AG04450 (cell line): ENCODE results near the gene RPN1. TPM values are rescaled to one million over a fixed set of nuclear protein-coding genes. Genes with fewer than 3 reads are reported as not detected.

Experiments used
- CTCF ChIA-PET: fragments of 300-600, 350-600 bp; formaldehyde crosslinking; extraction: SDS; loops from one replicate; lab custom pipeline; 2022; ENCODE audit warnings: antibody characterized with exemption, inconsistent platforms; lab: Charles Lee
- POLR2A ChIA-PET: fragments of 350-600 bp; formaldehyde crosslinking; extraction: SDS; loops from one replicate; lab custom pipeline; 2021; ENCODE audit warnings: antibody characterized with exemption, inconsistent platforms; lab: Yijun Ruan, JAX
- DNase-seq: peaks from one replicate; pipeline ENCODE4 v3.0.0-alpha.2; 2011; ENCODE audit warnings: low read depth, low spot score
- H3K27ac ChIP-seq: one replicate; pipeline ENCODE4 v1.5.1; 2012; ENCODE audit warnings: low read depth, low read length, control low read depth
- H3K27me3 ChIP-seq: one replicate; pipeline ENCODE4 v1.6.0; 2012; ENCODE audit warnings: low read length; ENCODE audit not compliant: control insufficient read depth, insufficient read depth
- H3K4me3 ChIP-seq: 2 replicates; pipeline ENCODE4 v1.5.1; 2011; ENCODE audit warnings: mild to moderate bottlenecking, low read depth, low read length, control low read depth
- H3K9me3 ChIP-seq: 2 replicates; pipeline ENCODE4 v1.5.1; 2012; ENCODE audit warnings: low read length; ENCODE audit not compliant: control insufficient read depth, insufficient read depth
- polyA plus RNA-seq: library from polyadenylated mRNA; depleted of rRNA; stranded (reverse); fragments of >200 nt; gene quantifications from 2 replicates; pipeline ENCODE4 v1.2.3, GENCODE V29; 2011
- TF ChIP-seq, protein P1 (sequence below): IDR thresholded peaks from 2 replicates; pipeline ENCODE4 v1.5.1; 2011; ENCODE audit warnings: low read depth, low read length, control low read depth, inconsistent platforms

Gene RPN1
- polyA plus RNA-seq, 1 experiment, result 458 TPM

DNA sequence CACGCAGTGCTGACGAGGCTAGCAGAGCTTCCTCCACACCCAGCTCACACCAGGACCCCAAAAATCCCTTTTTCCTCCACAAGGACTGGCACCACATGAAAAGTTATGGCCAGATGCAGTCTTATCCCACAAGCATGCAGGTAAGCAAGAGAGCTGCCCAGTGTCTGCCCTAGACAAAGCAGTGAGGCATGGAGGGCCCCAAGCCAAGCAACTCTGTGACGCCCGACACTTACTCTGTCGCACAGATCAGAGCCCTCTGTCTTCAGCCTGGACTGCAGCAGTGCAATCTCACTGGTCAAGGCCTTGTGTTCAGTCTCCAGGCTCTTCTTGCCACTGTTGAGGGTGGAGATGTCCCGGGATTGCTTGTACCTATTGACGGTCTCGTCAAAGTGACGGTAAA, 28.7 kb downstream of the RPN1 start:
- ChIA-PET POLR2A (no interaction called here), CTCF (no interaction called here)
- TF ChIP-seq, protein P1, sequence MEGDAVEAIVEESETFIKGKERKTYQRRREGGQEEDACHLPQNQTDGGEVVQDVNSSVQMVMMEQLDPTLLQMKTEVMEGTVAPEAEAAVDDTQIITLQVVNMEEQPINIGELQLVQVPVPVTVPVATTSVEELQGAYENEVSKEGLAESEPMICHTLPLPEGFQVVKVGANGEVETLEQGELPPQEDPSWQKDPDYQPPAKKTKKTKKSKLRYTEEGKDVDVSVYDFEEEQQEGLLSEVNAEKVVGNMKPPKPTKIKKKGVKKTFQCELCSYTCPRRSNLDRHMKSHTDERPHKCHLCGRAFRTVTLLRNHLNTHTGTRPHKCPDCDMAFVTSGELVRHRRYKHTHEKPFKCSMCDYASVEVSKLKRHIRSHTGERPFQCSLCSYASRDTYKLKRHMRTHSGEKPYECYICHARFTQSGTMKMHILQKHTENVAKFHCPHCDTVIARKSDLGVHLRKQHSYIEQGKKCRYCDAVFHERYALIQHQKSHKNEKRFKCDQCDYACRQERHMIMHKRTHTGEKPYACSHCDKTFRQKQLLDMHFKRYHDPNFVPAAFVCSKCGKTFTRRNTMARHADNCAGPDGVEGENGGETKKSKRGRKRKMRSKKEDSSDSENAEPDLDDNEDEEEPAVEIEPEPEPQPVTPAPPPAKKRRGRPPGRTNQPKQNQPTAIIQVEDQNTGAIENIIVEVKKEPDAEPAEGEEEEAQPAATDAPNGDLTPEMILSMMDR, result no peak
- Histone ChIP-seq H3K27ac (no peak overlapping the region), H3K9me3 (no peaks in the 10 kb centered on the region), H3K4me3 (no peak overlapping the region), H3K27me3 (no peaks in the 10 kb centered on the region)
- no peak for DNase-seq

DNA sequence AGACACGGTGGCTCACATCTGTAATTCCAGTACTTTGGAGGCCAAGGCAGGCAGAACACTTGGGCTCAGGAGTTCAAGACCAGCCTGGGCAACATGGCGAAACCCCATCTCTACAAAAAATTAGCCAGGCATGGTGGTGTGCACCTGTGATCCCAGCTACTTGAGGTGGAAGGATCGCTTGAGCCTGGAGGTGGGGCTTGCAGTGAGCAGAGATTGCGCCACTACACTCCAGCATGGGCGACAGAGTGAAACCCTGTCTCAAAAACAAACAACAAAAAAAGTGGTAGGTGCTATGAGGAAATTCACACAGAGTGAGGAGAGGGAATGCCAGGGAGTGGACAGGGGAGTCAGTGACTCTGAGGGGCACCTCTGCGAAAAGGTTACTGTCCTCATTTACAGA, 29.4 kb downstream of the RPN1 start:
- Histone ChIP-seq H3K27ac (no peak overlapping the region), H3K27me3 (no peaks in the 10 kb centered on the region), H3K4me3 (no peak overlapping the region), H3K9me3 (no peaks in the 10 kb centered on the region; the same call in 1 of the 2 replicates)
- ChIA-PET CTCF (interaction anchor here (1.4 kb wide), 1 partner anchor 225 kb away, joined by 3 read pairs; no protein-coding TSS in a partner anchor), POLR2A (no interaction called here)
- DNase-seq, result no peak
- TF ChIP-seq, protein P1, result no peak

DNA sequence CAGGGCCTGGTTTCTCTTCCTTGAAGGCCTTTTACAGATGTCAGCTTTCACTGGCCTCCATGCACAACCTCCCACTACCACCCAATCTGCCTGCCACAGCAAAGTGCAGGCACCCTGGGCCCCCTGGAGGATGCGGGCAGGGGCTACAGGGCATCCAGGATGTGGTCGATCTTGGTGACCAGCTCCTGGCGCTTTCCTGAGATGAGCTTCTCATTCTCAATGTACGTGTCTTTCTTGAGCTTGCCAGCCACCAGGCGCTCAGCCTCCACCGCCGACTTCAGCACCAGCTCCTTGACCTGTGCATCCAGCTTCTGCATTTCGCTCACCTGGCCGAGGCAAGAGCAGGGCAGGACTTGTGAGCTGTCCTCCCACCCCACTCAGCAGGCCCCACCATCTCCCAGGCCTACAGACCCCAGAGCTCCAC, 30.3 kb downstream of the RPN1 start:
- Histone ChIP-seq H3K4me3 (no peak overlapping the region), H3K9me3 (no peaks in the 10 kb centered on the region; the same call in 1 of the 2 replicates), H3K27me3 (no peaks in the 10 kb centered on the region), H3K27ac (peak overlapping the region; percentile 70)
- TF ChIP-seq, protein P1, result no peak
- ChIA-PET POLR2A (no interaction called here), CTCF (interaction anchor here (0.6 to 1.4 kb wide), 5 partner anchors 8 to 226 kb away, joined by 3 to 5 read pairs (median 3); no protein-coding TSS in a partner anchor)
- DNase-seq, result no peak

DNA sequence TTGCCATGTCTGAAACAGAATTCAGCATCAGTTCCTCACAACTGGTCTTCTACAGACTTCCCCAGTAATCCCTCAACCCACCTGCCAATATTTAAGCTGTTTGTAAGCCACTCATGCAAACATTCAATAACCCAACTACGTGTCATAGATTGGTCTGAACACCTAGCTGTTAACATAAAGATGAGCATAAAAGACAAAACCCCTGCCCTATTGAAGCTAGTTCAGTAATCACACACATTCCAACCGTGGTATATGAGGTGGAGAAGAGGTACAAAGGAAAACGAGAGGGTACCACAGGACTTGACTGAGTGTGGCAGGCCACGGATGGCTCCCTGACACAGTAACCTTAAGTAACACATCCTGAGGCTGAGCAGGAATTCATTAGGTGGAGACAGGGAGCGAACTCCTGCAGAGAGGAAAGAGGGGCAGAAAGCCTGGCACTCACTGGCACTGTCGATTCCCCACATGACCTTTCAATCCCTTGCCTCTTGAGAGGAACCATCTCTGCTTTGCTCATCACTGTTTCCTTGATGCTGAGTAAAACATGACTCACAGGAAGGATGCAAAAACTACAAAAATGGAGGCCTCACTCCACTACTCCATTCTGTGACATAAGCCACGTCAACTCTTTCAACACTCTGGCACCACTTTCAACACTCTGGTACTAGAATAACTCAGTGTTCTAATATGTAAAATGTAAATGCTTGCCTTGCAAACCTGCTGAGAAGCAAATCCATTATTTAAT, 31.3 kb downstream of the RPN1 start:
- POLR2A ChIA-PET, result no interaction called here
- H3K27ac ChIP-seq, result peak overlapping the region; percentile 66
- DNase-seq, result peak; percentile 67
- CTCF ChIA-PET, result interaction anchor here (0.6 to 4.1 kb wide), 4 partner anchors 8 to 227 kb away, joined by 3 to 37 read pairs (median 4); no protein-coding TSS in a partner anchor
- no peak overlapping the region for H3K4me3 ChIP-seq
- TF ChIP-seq, protein P1, result no peak
- H3K9me3 ChIP-seq, result no peaks in the 10 kb centered on the region; the same call in 1 of the 2 replicates
- no peaks in the 10 kb centered on the region for H3K27me3 ChIP-seq

DNA sequence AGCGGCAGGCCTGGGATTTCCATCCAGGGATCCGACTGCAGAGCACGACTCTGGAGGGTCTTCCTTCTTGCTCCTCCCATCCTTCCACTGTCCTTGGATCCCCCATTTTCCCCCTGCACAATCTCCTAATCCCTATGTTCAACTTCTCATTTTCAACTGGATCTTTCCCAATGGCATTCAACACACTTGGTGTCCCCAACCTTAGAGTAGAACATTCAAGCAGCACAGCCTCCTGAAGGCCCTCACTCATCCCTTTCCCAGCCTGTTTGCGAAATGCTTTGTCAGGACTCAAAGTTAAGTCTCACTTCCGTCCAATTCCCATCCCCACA, 32.3 kb downstream of the RPN1 start:
- DNase-seq, result no peak
- ChIA-PET POLR2A (no interaction called here), CTCF (interaction anchor here (0.5 to 4.1 kb wide), 36 partner anchors 8 to 455 kb away, joined by 3 to 37 read pairs (median 4); no protein-coding TSS in a partner anchor)
- Histone ChIP-seq H3K4me3 (peak overlapping the region; percentile 86), H3K27me3 (no peaks in the 10 kb centered on the region), H3K9me3 (no peaks in the 10 kb centered on the region; the same call in 1 of the 2 replicates), H3K27ac (peak overlapping the region; percentile 31)
- TF ChIP-seq, protein P1, result no peak
